Measurements from ENCODE around the gene SOX8.

Gene SOX8

GRCh38 chr16:991345-991744 lies 9.8 kb downstream of the SOX8 start:
- H3F3A ChIP-seq (ENCODE audit: insufficient read depth): no peaks in the 10 kb centered on the region
- H3K9ac ChIP-seq (ENCODE audit: low read length): no peak overlapping the region
- no peaks in the 10 kb centered on the region for H3K36me3 ChIP-seq (ENCODE audit: low read length)
- no peak overlapping the region for H2AFZ ChIP-seq (ENCODE audit: low read depth, low read length, severe bottlenecking)
- no peak overlapping the region for H3K4me3 ChIP-seq (ENCODE audit: insufficient read depth, low read length, poor library complexity, severe bottlenecking)
- H3K9me3 ChIP-seq (ENCODE audit: insufficient read depth, low read length): no peaks in the 10 kb centered on the region
- H3K4me2 ChIP-seq (ENCODE audit: low read depth, low read length, poor library complexity, severe bottlenecking): no peak overlapping the region
- no peaks in the 10 kb centered on the region for H3K27me3 ChIP-seq (ENCODE audit: low read length)
- no peaks in the 10 kb centered on the region for H3K9me2 ChIP-seq (replicated peaks; ENCODE audit: insufficient read depth, low read length)
- H4K20me1 ChIP-seq (ENCODE audit: low read depth, low read length): no peaks in the 10 kb centered on the region
- no peak overlapping the region for H3K27ac ChIP-seq (ENCODE audit: low read depth, low read length)
- TF ChIP-seq EZH2phosphoT487 (conservative IDR thresholded peaks at IDR 0.05; ENCODE audit: low read length) (no peak), CTCF (IDR thresholded peaks at IDR 0.05; ENCODE audit: insufficient read depth, low read length, poor library complexity, severe bottlenecking) (no peak)
- H3K79me2 ChIP-seq (ENCODE audit: insufficient read depth, low read length): no peaks in the 10 kb centered on the region

GRCh38 chr16:991773-992172 lies 10.2 kb downstream of the SOX8 start:
- no peaks in the 10 kb centered on the region for H3K27me3 ChIP-seq (ENCODE audit: low read length)
- H3K27ac ChIP-seq (ENCODE audit: low read depth, low read length): no peak overlapping the region
- H3K9me3 ChIP-seq (ENCODE audit: insufficient read depth, low read length): no peaks in the 10 kb centered on the region
- H2AFZ ChIP-seq (ENCODE audit: low read depth, low read length, severe bottlenecking): no peak overlapping the region
- TF ChIP-seq EZH2phosphoT487 (conservative IDR thresholded peaks at IDR 0.05; ENCODE audit: low read length): no peak
- no peak for TF ChIP-seq CTCF (IDR thresholded peaks at IDR 0.05; ENCODE audit: insufficient read depth, low read length, poor library complexity, severe bottlenecking)
- H3K9ac ChIP-seq (ENCODE audit: low read length): no peak overlapping the region
- no peaks in the 10 kb centered on the region for H4K20me1 ChIP-seq (ENCODE audit: low read depth, low read length)
- no peak overlapping the region for H3K4me3 ChIP-seq (ENCODE audit: insufficient read depth, low read length, poor library complexity, severe bottlenecking)
- no peaks in the 10 kb centered on the region for H3K36me3 ChIP-seq (ENCODE audit: low read length)
- H3K79me2 ChIP-seq (ENCODE audit: insufficient read depth, low read length): no peaks in the 10 kb centered on the region
- H3F3A ChIP-seq (ENCODE audit: insufficient read depth): no peaks in the 10 kb centered on the region
- no peak overlapping the region for H3K4me2 ChIP-seq (ENCODE audit: low read depth, low read length, poor library complexity, severe bottlenecking)
- no peaks in the 10 kb centered on the region for H3K9me2 ChIP-seq (replicated peaks; ENCODE audit: insufficient read depth, low read length)

GRCh38 chr16:993731-994130 lies 12.2 kb downstream of the SOX8 start:
- H3K36me3 ChIP-seq (ENCODE audit: low read length): no peaks in the 10 kb centered on the region
- no peaks in the 10 kb centered on the region for H3K9me2 ChIP-seq (replicated peaks; ENCODE audit: insufficient read depth, low read length)
- no peaks in the 10 kb centered on the region for H3K79me2 ChIP-seq (ENCODE audit: insufficient read depth, low read length)
- no peaks in the 10 kb centered on the region for H3K27me3 ChIP-seq (ENCODE audit: low read length)
- no peak overlapping the region for H3K27ac ChIP-seq (ENCODE audit: low read depth, low read length)
- no peak overlapping the region for H2AFZ ChIP-seq (ENCODE audit: low read depth, low read length, severe bottlenecking)
- H3F3A ChIP-seq (ENCODE audit: insufficient read depth): no peaks in the 10 kb centered on the region
- TF ChIP-seq CTCF (IDR thresholded peaks at IDR 0.05; ENCODE audit: insufficient read depth, low read length, poor library complexity, severe bottlenecking): no peak
- no peak for TF ChIP-seq EZH2phosphoT487 (conservative IDR thresholded peaks at IDR 0.05; ENCODE audit: low read length)
- no peaks in the 10 kb centered on the region for H3K9me3 ChIP-seq (ENCODE audit: insufficient read depth, low read length)
- no peaks in the 10 kb centered on the region for H4K20me1 ChIP-seq (ENCODE audit: low read depth, low read length)
- no peak overlapping the region for H3K4me3 ChIP-seq (ENCODE audit: insufficient read depth, low read length, poor library complexity, severe bottlenecking)
- no peak overlapping the region for H3K4me2 ChIP-seq (ENCODE audit: low read depth, low read length, poor library complexity, severe bottlenecking)
- no peak overlapping the region for H3K9ac ChIP-seq (ENCODE audit: low read length)

GRCh38 chr16:995087-995486 lies 13.5 kb downstream of the SOX8 start:
- TF ChIP-seq CTCF (IDR thresholded peaks at IDR 0.05; ENCODE audit: insufficient read depth, low read length, poor library complexity, severe bottlenecking): no peak
- no peak for TF ChIP-seq EZH2phosphoT487 (conservative IDR thresholded peaks at IDR 0.05; ENCODE audit: low read length)
- no peak overlapping the region for H2AFZ ChIP-seq (ENCODE audit: low read depth, low read length, severe bottlenecking)
- no peaks in the 10 kb centered on the region for H3K9me2 ChIP-seq (replicated peaks; ENCODE audit: insufficient read depth, low read length)
- no peaks in the 10 kb centered on the region for H3K27me3 ChIP-seq (ENCODE audit: low read length)
- H3K27ac ChIP-seq (ENCODE audit: low read depth, low read length): no peak overlapping the region
- H3K36me3 ChIP-seq (ENCODE audit: low read length): no peaks in the 10 kb centered on the region
- H3F3A ChIP-seq (ENCODE audit: insufficient read depth): no peaks in the 10 kb centered on the region
- H3K9me3 ChIP-seq (ENCODE audit: insufficient read depth, low read length): no peaks in the 10 kb centered on the region
- H3K79me2 ChIP-seq (ENCODE audit: insufficient read depth, low read length): no peaks in the 10 kb centered on the region
- no peak overlapping the region for H3K9ac ChIP-seq (ENCODE audit: low read length)
- H3K4me2 ChIP-seq (ENCODE audit: low read depth, low read length, poor library complexity, severe bottlenecking): no peak overlapping the region
- no peak overlapping the region for H3K4me3 ChIP-seq (ENCODE audit: insufficient read depth, low read length, poor library complexity, severe bottlenecking)
- H4K20me1 ChIP-seq (ENCODE audit: low read depth, low read length): no peaks in the 10 kb centered on the region

Measured in SU-DHL-6 (cell line).